Stimulated activated CD8-positive, alpha-beta memory T cell treated with anti-CD3 and anti-CD28 coated beads, Interleukin-15, amount 100 ng/mL, for 48 hours (primary cell): ENCODE data around the gene MBP.
"Not testable (repeated sequence)": the region's sequence is repeated elsewhere in the genome, so short reads cannot be mapped to it uniquely, and the experiment has no call there.

ENCODE experiments used
- DNase-seq, 2 donors: peaks; one replicate each; pipeline ENCODE4 v3.0.0-alpha.2; 2020; ENCODE audit warnings: low read depth in 2 of 2

The MBP gene

GRCh38 chr18:77005651-77006195, 126.9 kb downstream of the MBP start:
- DNase-seq, result no peak

GRCh38 chr18:77004555-77005380, 127.8 kb downstream of the MBP start:
- DNase-seq, result no peak

GRCh38 chr18:77003316-77003715, 129.3 kb downstream of the MBP start:
- DNase-seq, result no peak

GRCh38 chr18:77002496-77002895, 130.1 kb downstream of the MBP start:
- DNase-seq, result no peak

- no peak for DNase-seq
These were observed 130.6 kb downstream of the MBP start for GRCh38 chr18:77001979-77002378.

- DNase-seq, result no peak
These were observed 131.5 kb downstream of the MBP start for GRCh38 chr18:77001041-77001440.

GRCh38 chr18:77000527-77000926, 132.1 kb downstream of the MBP start:
- DNase-seq, result no peak

- DNase-seq, result no peak
These were observed 133.5 kb downstream of the MBP start for GRCh38 chr18:76999077-76999476.

- DNase-seq, result no peak
These were observed 134.4 kb downstream of the MBP start for GRCh38 chr18:76997951-76998808.

- no peak for DNase-seq
These were observed 136.2 kb downstream of the MBP start for GRCh38 chr18:76996429-76996828.

- no peak for DNase-seq
These were observed 136.7 kb downstream of the MBP start for GRCh38 chr18:76995896-76996295.

GRCh38 chr18:76994086-76994654, 138.4 kb downstream of the MBP start:
- no peak for DNase-seq

- no peak for DNase-seq
These were observed 139.0 kb downstream of the MBP start for GRCh38 chr18:76993573-76993972.

- DNase-seq, result no peak
These were observed 139.5 kb downstream of the MBP start for GRCh38 chr18:76993085-76993382.

- DNase-seq, result no peak
These were observed 140.1 kb downstream of the MBP start for GRCh38 chr18:76992226-76993084.

GRCh38 chr18:76991021-76991688, 141.4 kb downstream of the MBP start:
- DNase-seq, result no peak

- DNase-seq, result not testable (repeated sequence)
These were observed 142.1 kb downstream of the MBP start for GRCh38 chr18:76990343-76991020.

GRCh38 chr18:76989647-76990190, 142.9 kb downstream of the MBP start:
- DNase-seq, result no peak

GRCh38 chr18:76988827-76989646, 143.5 kb downstream of the MBP start:
- no peak for DNase-seq
